Esophagus muscularis mucosa (tissue), 4 donors: ENCODE data around the gene UBE2D1.

ENCODE experiments used
- EP300 ChIP-seq: sonication (generic); formaldehyde crosslinking; IDR thresholded peaks from one replicate; pipeline ENCODE4 v1.6.1; 2017; ENCODE audit warnings: antibody characterized with exemption
- POLR2A ChIP-seq: fragments of 450-650 bp; IDR thresholded peaks from one replicate; pipeline ENCODE4 v1.6.1; 2017; ENCODE audit warnings: antibody characterized with exemption, moderate library complexity, mild to moderate bottlenecking, low read depth
- POLR2AphosphoS5 ChIP-seq, 2 donors: sonication (generic); formaldehyde crosslinking; IDR thresholded peaks; one replicate each; pipeline ENCODE4 v1.6.1; 2017; ENCODE audit warnings: antibody characterized with exemption in 2 of 2
- TF ChIP-seq, protein P1 (sequence below), 3 experiments: fragments of 200-600 bp in 2 of 3; fragments of 450-650 bp in 1 of 3; sonication (generic) in 2 of 3; IDR thresholded peaks; one replicate each; pipeline ENCODE4 v1.5.1; 2017 to 2019; ENCODE audit warnings: antibody characterized with exemption in 3 of 3, mild to moderate bottlenecking in 2 of 3, moderate library complexity in 1 of 3

DNA sequence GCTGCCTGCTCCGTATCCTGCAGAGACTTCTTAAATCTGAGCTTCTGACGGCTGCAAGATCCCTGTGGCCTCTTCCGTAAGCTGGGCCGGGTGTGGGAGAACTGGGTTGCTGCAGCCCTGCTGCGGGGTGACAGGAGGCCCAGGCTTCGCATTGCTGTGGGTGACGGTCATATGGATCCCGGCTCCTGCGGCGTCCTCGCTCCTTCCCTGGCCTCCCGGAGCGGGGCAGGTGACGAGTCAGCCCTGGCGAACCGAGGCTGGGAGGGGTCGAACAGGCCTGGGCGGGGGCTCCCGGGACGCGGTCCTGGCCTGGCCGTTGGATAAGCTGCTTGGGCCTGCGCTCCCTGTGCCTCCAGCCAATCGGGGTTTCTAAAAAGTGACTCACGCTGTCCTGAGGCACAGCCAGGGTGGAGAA, 7.8 kb upstream of the UBE2D1 start:
- TF ChIP-seq POLR2A, result no peak
- TF ChIP-seq, protein P1, sequence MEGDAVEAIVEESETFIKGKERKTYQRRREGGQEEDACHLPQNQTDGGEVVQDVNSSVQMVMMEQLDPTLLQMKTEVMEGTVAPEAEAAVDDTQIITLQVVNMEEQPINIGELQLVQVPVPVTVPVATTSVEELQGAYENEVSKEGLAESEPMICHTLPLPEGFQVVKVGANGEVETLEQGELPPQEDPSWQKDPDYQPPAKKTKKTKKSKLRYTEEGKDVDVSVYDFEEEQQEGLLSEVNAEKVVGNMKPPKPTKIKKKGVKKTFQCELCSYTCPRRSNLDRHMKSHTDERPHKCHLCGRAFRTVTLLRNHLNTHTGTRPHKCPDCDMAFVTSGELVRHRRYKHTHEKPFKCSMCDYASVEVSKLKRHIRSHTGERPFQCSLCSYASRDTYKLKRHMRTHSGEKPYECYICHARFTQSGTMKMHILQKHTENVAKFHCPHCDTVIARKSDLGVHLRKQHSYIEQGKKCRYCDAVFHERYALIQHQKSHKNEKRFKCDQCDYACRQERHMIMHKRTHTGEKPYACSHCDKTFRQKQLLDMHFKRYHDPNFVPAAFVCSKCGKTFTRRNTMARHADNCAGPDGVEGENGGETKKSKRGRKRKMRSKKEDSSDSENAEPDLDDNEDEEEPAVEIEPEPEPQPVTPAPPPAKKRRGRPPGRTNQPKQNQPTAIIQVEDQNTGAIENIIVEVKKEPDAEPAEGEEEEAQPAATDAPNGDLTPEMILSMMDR (IDR thresholded peaks at IDR 0.05), result no peak
- TF ChIP-seq EP300, result no peak
- no peak for TF ChIP-seq POLR2AphosphoS5 (IDR thresholded peaks at IDR 0.05)
